Dermis blood vessel endothelial cell (primary cell): ENCODE results near the gene NET1. TPM values are rescaled to one million over a fixed set of nuclear protein-coding genes. Genes with fewer than 3 reads are reported as not detected.
"Not testable (repeated sequence)": the region's sequence is repeated elsewhere in the genome, so short reads cannot be mapped to it uniquely, and the experiment has no call there.

Experiments used
- DNase-seq: peaks from one replicate; pipeline ENCODE4 v3.0.0; 2010
- total RNA-seq: library from RNA; depleted of rRNA; stranded (reverse); fragments of >200 nt; gene quantifications from 2 replicates; pipeline ENCODE4 v1.2.3, GENCODE V29; 2014

Gene NET1
- total RNA-seq = 21.1 and 34.8 TPM in 2 replicates

- DNase-seq = peak; percentile 94
These were observed at the start of gene NET1 for GRCh38 chr10:5412277-5412941. Gene NET1 (plus strand): TSS chr10:5412557. CDS start chr10:5412693, 136 bp downstream.

- no peak for DNase-seq
These were observed 49.5 kb upstream of the NET1 start for GRCh38 chr10:5362873-5363272.

GRCh38 chr10:5364374-5364773, 48.0 kb upstream of the NET1 start:
- DNase-seq = no peak

GRCh38 chr10:5364890-5365338, 47.4 kb upstream of the NET1 start, which contains the start of gene UCN3:
Gene UCN3 (plus strand): TSS chr10:5364966. CDS start chr10:5373721, 8,755 bp downstream.
- DNase-seq = no peak

- no peak for DNase-seq
These were observed 46.4 kb upstream of the NET1 start for GRCh38 chr10:5365928-5366327.

GRCh38 chr10:5369362-5370158, 42.8 kb upstream of the NET1 start:
- no peak for DNase-seq

GRCh38 chr10:5370493-5371352, 41.6 kb upstream of the NET1 start:
- DNase-seq = no peak

GRCh38 chr10:5373307-5373706, 39.0 kb upstream of the NET1 start:
- no peak for DNase-seq

- no peak for DNase-seq
These were observed 38.3 kb upstream of the NET1 start for GRCh38 chr10:5373891-5374611.

GRCh38 chr10:5376450-5376849, 35.9 kb upstream of the NET1 start:
- no peak for DNase-seq

- DNase-seq = not testable (repeated sequence)
These were observed 33.2 kb upstream of the NET1 start for GRCh38 chr10:5379202-5379601.

GRCh38 chr10:5380395-5380794, 32.0 kb upstream of the NET1 start:
- DNase-seq = not testable (repeated sequence)

- no peak for DNase-seq
These were observed 31.2 kb upstream of the NET1 start for GRCh38 chr10:5381187-5381586.

- DNase-seq = no peak
These were observed 27.1 kb upstream of the NET1 start for GRCh38 chr10:5385224-5385623.

- DNase-seq = peak; percentile 13
These were observed 25.2 kb upstream of the NET1 start for GRCh38 chr10:5387169-5387568.

- DNase-seq = no peak
These were observed 21.7 kb upstream of the NET1 start for GRCh38 chr10:5390607-5391205.

- no peak for DNase-seq
These were observed 20.6 kb upstream of the NET1 start for GRCh38 chr10:5391790-5392189.

- no peak for DNase-seq
These were observed 18.8 kb upstream of the NET1 start for GRCh38 chr10:5393529-5393928.

- no peak for DNase-seq
These were observed 17.2 kb upstream of the NET1 start for GRCh38 chr10:5395168-5395567.

- DNase-seq = no peak
These were observed 15.6 kb upstream of the NET1 start for GRCh38 chr10:5396556-5397300.

- no peak for DNase-seq
These were observed 13.0 kb upstream of the NET1 start for GRCh38 chr10:5399332-5399731.
